Adipocyte (in vitro differentiated cells): Measurements from ENCODE around the gene MDM4.
A peak's percentile ranks its signal among the peaks of the same experiment; 100 is the strongest.
"Not testable (repeated sequence)": the region's sequence is repeated elsewhere in the genome, so short reads cannot be mapped to it uniquely, and the experiment has no call there.

Experiments used
- DNase-seq: peaks from one replicate; pipeline ENCODE4 v3.0.0-alpha.2; 2015; ENCODE audit warnings: low read depth
- H3K27me3 ChIP-seq: replicated peaks from 2 replicates; pipeline ENCODE4 v1.7.0; 2013; ENCODE audit warnings: mild to moderate bottlenecking, low read length, moderate library complexity; ENCODE audit not compliant: control insufficient read depth, insufficient read depth
- H3K36me3 ChIP-seq: 2 replicates; pipeline ENCODE4 v1.7.0; 2013; ENCODE audit warnings: low read length, mild to moderate bottlenecking, moderate library complexity; ENCODE audit not compliant: control insufficient read depth, insufficient read depth, severe bottlenecking
- H3K4me1 ChIP-seq: 2 replicates; pipeline ENCODE4 v1.7.0; 2013; ENCODE audit warnings: mild to moderate bottlenecking, low read length, moderate library complexity; ENCODE audit not compliant: control insufficient read depth, insufficient read depth
- H3K4me3 ChIP-seq: 2 replicates; pipeline ENCODE4 v1.7.0; 2013; ENCODE audit warnings: mild to moderate bottlenecking, low read length, moderate library complexity
- H3K9ac ChIP-seq: 2 replicates; pipeline ENCODE4 v1.7.0; 2013; ENCODE audit warnings: mild to moderate bottlenecking, low read length, moderate library complexity
- H3K9me3 ChIP-seq: 2 replicates; pipeline ENCODE4 v1.7.0; 2013; ENCODE audit warnings: mild to moderate bottlenecking, low read length, moderate library complexity; ENCODE audit not compliant: control insufficient read depth

Gene MDM4

GRCh38 chr1:204565617-204566582 lies 49.7 kb downstream of the MDM4 start:
- Histone ChIP-seq H3K4me3 (no peak overlapping the region), H3K9me3 (peaks cover 3% of the 10 kb centered on the region)
- DNase-seq: peak; percentile 84

GRCh38 chr1:204566583-204566955 lies 50.4 kb downstream of the MDM4 start:
- DNase-seq: no peak
- no peak overlapping the region for H3K9ac ChIP-seq
- H3K4me3 ChIP-seq: no peak overlapping the region
- peaks cover 3% of the 10 kb centered on the region for H3K9me3 ChIP-seq
- H3K27me3 ChIP-seq: no peaks in the 10 kb centered on the region
- H3K4me1 ChIP-seq: peaks cover 17% of the 10 kb centered on the region
- H3K36me3 ChIP-seq: peaks cover 19% of the 10 kb centered on the region

More at GRCh38 chr1:204565617-204566582, 49.7 kb downstream of the MDM4 start:
- Histone ChIP-seq H3K36me3 (peaks cover 19% of the 10 kb centered on the region), H3K4me1 (peaks cover 13% of the 10 kb centered on the region), H3K9ac (no peak overlapping the region), H3K27me3 (no peaks in the 10 kb centered on the region)

GRCh38 chr1:204567071-204567470 lies 50.9 kb downstream of the MDM4 start:
- peaks cover 19% of the 10 kb centered on the region for H3K36me3 ChIP-seq
- no peak for DNase-seq
- no peaks in the 10 kb centered on the region for H3K27me3 ChIP-seq
- peaks cover 3% of the 10 kb centered on the region for H3K9me3 ChIP-seq
- H3K4me1 ChIP-seq: peaks cover 19% of the 10 kb centered on the region
- no peak overlapping the region for H3K9ac ChIP-seq
- H3K4me3 ChIP-seq: no peak overlapping the region

GRCh38 chr1:204568576-204569315 lies 52.5 kb downstream of the MDM4 start:
- Histone ChIP-seq H3K9me3 (peaks cover 3% of the 10 kb centered on the region), H3K27me3 (no peaks in the 10 kb centered on the region), H3K4me3 (no peak overlapping the region), H3K4me1 (peaks cover 19% of the 10 kb centered on the region), H3K36me3 (peaks cover 10% of the 10 kb centered on the region), H3K9ac (no peak overlapping the region)
- DNase-seq: no peak

- Histone ChIP-seq H3K36me3 (peaks cover 9% of the 10 kb centered on the region), H3K27me3 (no peaks in the 10 kb centered on the region), H3K9ac (no peak overlapping the region), H3K9me3 (peaks cover 3% of the 10 kb centered on the region), H3K4me3 (no peak overlapping the region), H3K4me1 (peaks cover 26% of the 10 kb centered on the region)
- no peak for DNase-seq
Observed at GRCh38 chr1:204569478-204569877, 53.3 kb downstream of the MDM4 start.

GRCh38 chr1:204570021-204570420 lies 53.8 kb downstream of the MDM4 start:
- not testable (repeated sequence) for DNase-seq, H3K9ac ChIP-seq, H3K36me3 ChIP-seq, H3K9me3 ChIP-seq, H3K4me3 ChIP-seq, H3K27me3 ChIP-seq
- H3K4me1 ChIP-seq: peaks cover 29% of the 10 kb centered on the region

- DNase-seq: peak; percentile 13
- Histone ChIP-seq H3K9me3 (peaks cover 3% of the 10 kb centered on the region), H3K4me1 (peaks cover 25% of the 10 kb centered on the region)
Observed at GRCh38 chr1:204571128-204571527, 54.9 kb downstream of the MDM4 start.

GRCh38 chr1:204571631-204572030 lies 55.4 kb downstream of the MDM4 start:
- peaks cover 6% of the 10 kb centered on the region for H3K36me3 ChIP-seq
- H3K9me3 ChIP-seq: peaks cover 3% of the 10 kb centered on the region
- no peak overlapping the region for H3K9ac ChIP-seq
- H3K27me3 ChIP-seq: no peaks in the 10 kb centered on the region
- no peak overlapping the region for H3K4me3 ChIP-seq
- peaks cover 25% of the 10 kb centered on the region for H3K4me1 ChIP-seq
- DNase-seq: no peak

More at GRCh38 chr1:204571128-204571527, 54.9 kb downstream of the MDM4 start:
- no peak overlapping the region for H3K9ac ChIP-seq
- H3K4me3 ChIP-seq: no peak overlapping the region
- H3K27me3 ChIP-seq: no peaks in the 10 kb centered on the region
- peaks cover 6% of the 10 kb centered on the region for H3K36me3 ChIP-seq

GRCh38 chr1:204572923-204573922 lies 57.0 kb downstream of the MDM4 start:
- Histone ChIP-seq H3K9me3 (peaks cover 3% of the 10 kb centered on the region), H3K36me3 (no peaks in the 10 kb centered on the region), H3K4me3 (no peak overlapping the region), H3K27me3 (no peaks in the 10 kb centered on the region), H3K9ac (no peak overlapping the region), H3K4me1 (peaks cover 25% of the 10 kb centered on the region)
- no peak for DNase-seq

GRCh38 chr1:204574016-204574864 lies 58.0 kb downstream of the MDM4 start:
- Histone ChIP-seq H3K4me1 (peaks cover 23% of the 10 kb centered on the region), H3K4me3 (no peak overlapping the region), H3K9ac (no peak overlapping the region), H3K9me3 (peaks cover 3% of the 10 kb centered on the region), H3K36me3 (no peaks in the 10 kb centered on the region), H3K27me3 (no peaks in the 10 kb centered on the region)
- no peak for DNase-seq
